Loucy (cell line): Measurements from ENCODE around the gene GALNT7.

ENCODE experiments used
- EZH2phosphoT487 ChIP-seq: fragments of 200-600 bp; IDR thresholded peaks from 2 replicates; pipeline ENCODE4 v1.6.1; 2018; ENCODE audit warnings: antibody characterized with exemption, mild to moderate bottlenecking, moderate library complexity, borderline replicate concordance
- TF ChIP-seq, protein P1 (sequence below): fragments of 200-600 bp; sonication (generic); conservative IDR thresholded peaks from 2 replicates; pipeline ENCODE4 v1.5.1; 2014; ENCODE audit warnings: mild to moderate bottlenecking, antibody characterized with exemption, low read length

DNA sequence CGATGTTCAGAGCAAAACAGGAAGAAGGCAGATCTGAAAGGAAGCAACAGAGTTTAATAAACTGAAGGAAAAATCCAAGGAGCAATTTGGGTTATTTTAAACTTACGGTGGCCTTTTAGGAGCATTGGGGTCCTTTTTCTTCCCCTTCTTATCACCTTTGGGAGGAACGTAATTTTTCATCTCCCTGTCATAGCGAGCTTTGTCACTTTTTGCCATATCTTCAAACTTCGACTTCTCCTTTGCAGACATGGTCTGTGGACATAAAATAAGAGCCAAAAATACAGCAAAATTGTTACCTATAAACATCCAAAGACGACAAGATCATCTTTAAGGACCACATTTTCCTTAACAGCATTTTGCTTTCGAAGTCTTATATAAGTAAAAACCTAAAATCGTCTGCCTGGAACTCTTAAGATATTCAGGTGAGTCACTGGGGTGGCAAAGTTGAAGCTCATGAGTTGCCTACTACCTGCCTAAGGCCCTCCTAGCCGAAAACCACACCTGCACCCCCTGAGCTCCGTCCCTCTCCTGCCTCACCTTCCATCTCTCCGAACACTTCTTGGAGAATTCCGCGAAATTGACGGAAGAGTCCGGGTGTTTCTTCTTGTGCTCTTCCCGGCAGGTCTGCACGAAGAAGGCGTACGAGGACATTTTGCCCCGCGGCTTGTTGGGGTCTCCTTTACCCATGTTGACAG is 164.5 kb downstream of the GALNT7 start:
- TF ChIP-seq, protein P1, sequence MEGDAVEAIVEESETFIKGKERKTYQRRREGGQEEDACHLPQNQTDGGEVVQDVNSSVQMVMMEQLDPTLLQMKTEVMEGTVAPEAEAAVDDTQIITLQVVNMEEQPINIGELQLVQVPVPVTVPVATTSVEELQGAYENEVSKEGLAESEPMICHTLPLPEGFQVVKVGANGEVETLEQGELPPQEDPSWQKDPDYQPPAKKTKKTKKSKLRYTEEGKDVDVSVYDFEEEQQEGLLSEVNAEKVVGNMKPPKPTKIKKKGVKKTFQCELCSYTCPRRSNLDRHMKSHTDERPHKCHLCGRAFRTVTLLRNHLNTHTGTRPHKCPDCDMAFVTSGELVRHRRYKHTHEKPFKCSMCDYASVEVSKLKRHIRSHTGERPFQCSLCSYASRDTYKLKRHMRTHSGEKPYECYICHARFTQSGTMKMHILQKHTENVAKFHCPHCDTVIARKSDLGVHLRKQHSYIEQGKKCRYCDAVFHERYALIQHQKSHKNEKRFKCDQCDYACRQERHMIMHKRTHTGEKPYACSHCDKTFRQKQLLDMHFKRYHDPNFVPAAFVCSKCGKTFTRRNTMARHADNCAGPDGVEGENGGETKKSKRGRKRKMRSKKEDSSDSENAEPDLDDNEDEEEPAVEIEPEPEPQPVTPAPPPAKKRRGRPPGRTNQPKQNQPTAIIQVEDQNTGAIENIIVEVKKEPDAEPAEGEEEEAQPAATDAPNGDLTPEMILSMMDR, result no peak
- no peak for TF ChIP-seq EZH2phosphoT487
